HG02885 (cell line): Measurements from ENCODE around the gene COL9A3.
"Not testable (repeated sequence)": the region's sequence is repeated elsewhere in the genome, so short reads cannot be mapped to it uniquely, and the experiment has no call there.

Experiments
- ATAC-seq: cut with Tn5 transposase; IDR thresholded peaks from one replicate; pipeline ENCODE4 v1.9.1; 2021; ENCODE audit warnings: mild to moderate bottlenecking; ENCODE audit not compliant: unreplicated experiment, poor library complexity

Gene COL9A3

GRCh38 chr20:62832212-62832922, 15.5 kb downstream of the COL9A3 start:
- peak; percentile 57 for ATAC-seq

- ATAC-seq: peak; percentile 38
These were observed 16.1 kb downstream of the COL9A3 start for GRCh38 chr20:62832951-62833391.

- no peak for ATAC-seq
These were observed 18.3 kb downstream of the COL9A3 start for GRCh38 chr20:62834967-62835730.

- ATAC-seq: no peak
These were observed 19.3 kb downstream of the COL9A3 start for GRCh38 chr20:62835931-62836861.

GRCh38 chr20:62836967-62837490, 20.2 kb downstream of the COL9A3 start:
- no peak for ATAC-seq

- ATAC-seq: peak; percentile 23
These were observed 20.9 kb downstream of the COL9A3 start for GRCh38 chr20:62837790-62838127.

- ATAC-seq: peak; percentile 72
These were observed 21.5 kb downstream of the COL9A3 start for GRCh38 chr20:62838128-62838891.

GRCh38 chr20:62839261-62839660, 22.4 kb downstream of the COL9A3 start:
- ATAC-seq: no peak

- no peak for ATAC-seq
These were observed 23.0 kb downstream of the COL9A3 start for GRCh38 chr20:62839816-62840215.

GRCh38 chr20:62840244-62841197, 23.7 kb downstream of the COL9A3 start:
- ATAC-seq: no peak

GRCh38 chr20:62841705-62842212, 24.9 kb downstream of the COL9A3 start:
- ATAC-seq: no peak

- ATAC-seq: no peak
These were observed 26.8 kb downstream of the COL9A3 start for GRCh38 chr20:62843656-62844055.

- no peak for ATAC-seq
These were observed 27.3 kb downstream of the COL9A3 start for GRCh38 chr20:62844182-62844581.

- no peak for ATAC-seq
These were observed 28.7 kb downstream of the COL9A3 start for GRCh38 chr20:62845416-62846160.

GRCh38 chr20:62846166-62846890, 29.5 kb downstream of the COL9A3 start:
- no peak for ATAC-seq

- not testable (repeated sequence) for ATAC-seq
These were observed 32.1 kb downstream of the COL9A3 start for GRCh38 chr20:62848917-62849316.

GRCh38 chr20:62849431-62849830, 32.6 kb downstream of the COL9A3 start:
- ATAC-seq: no peak
